ENCODE results near the gene VWA2.

DNA sequence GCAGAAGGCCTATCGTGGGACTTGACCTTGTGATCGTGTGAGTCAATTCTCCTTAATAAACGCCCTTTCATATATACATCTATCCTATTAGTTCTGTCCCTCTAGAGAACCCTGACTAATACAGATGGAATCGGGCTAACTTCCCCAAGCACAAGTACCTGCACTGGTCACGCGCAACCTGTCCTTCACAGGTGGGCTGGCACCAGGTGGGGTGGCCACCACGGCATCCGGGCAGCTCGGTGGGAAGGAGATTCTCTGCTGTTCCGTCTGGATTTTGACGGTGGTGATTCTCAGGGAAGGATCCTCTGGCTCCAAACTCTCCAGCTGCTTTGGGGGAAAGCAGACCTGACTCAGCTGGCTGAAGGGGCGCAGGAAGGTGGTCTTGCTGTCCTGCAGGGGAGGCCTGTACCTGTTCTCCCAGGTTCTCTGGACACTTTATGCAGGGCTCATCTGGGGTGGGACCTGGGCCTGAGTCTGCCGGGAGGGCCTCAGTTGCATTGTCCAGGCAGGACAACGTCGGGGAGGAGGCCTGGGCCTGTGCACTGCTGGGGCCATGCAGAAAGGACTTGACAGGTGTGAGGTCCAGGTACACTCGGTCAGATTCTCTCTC lies 61.1 kb downstream of the VWA2 start:
- TF ChIP-seq, protein P1, sequence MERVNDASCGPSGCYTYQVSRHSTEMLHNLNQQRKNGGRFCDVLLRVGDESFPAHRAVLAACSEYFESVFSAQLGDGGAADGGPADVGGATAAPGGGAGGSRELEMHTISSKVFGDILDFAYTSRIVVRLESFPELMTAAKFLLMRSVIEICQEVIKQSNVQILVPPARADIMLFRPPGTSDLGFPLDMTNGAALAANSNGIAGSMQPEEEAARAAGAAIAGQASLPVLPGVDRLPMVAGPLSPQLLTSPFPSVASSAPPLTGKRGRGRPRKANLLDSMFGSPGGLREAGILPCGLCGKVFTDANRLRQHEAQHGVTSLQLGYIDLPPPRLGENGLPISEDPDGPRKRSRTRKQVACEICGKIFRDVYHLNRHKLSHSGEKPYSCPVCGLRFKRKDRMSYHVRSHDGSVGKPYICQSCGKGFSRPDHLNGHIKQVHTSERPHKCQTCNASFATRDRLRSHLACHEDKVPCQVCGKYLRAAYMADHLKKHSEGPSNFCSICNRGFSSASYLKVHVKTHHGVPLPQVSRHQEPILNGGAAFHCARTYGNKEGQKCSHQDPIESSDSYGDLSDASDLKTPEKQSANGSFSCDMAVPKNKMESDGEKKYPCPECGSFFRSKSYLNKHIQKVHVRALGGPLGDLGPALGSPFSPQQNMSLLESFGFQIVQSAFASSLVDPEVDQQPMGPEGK (CRISPR knock-in tag; IDR thresholded peaks at IDR 0.05; ENCODE audit: borderline replicate concordance) = no peak
- TF ChIP-seq ZNF565 (CRISPR knock-in tag; conservative IDR thresholded peaks at IDR 0.05; ENCODE audit: low read depth) (no peak), ZNF70 (CRISPR knock-in tag; IDR thresholded peaks at IDR 0.05) (no peak), ESRRG (CRISPR knock-in tag; IDR thresholded peaks at IDR 0.05) (no peak), RARB (CRISPR knock-in tag; IDR thresholded peaks at IDR 0.05) (no peak), CSDC2 (CRISPR knock-in tag; IDR thresholded peaks at IDR 0.05) (no peak), PPARA (CRISPR knock-in tag; IDR thresholded peaks at IDR 0.05; ENCODE audit: borderline replicate concordance) (no peak), ZFP3 (CRISPR knock-in tag; IDR thresholded peaks at IDR 0.05) (no peak), TOX (CRISPR knock-in tag; IDR thresholded peaks at IDR 0.05; ENCODE audit: borderline replicate concordance) (no peak)

Measured in SK-N-SH treated with all-trans-retinoic acid at 6 μM for 48 hours (cell line).